GM19438 (cell line): Measurements from ENCODE around the gene PPP1R10.

Experiments used
- ATAC-seq: cut with Tn5 transposase; IDR thresholded peaks from one replicate; pipeline ENCODE4 v1.9.1; 2021; ENCODE audit warnings: low read depth; ENCODE audit not compliant: unreplicated experiment

The PPP1R10 gene

DNA sequence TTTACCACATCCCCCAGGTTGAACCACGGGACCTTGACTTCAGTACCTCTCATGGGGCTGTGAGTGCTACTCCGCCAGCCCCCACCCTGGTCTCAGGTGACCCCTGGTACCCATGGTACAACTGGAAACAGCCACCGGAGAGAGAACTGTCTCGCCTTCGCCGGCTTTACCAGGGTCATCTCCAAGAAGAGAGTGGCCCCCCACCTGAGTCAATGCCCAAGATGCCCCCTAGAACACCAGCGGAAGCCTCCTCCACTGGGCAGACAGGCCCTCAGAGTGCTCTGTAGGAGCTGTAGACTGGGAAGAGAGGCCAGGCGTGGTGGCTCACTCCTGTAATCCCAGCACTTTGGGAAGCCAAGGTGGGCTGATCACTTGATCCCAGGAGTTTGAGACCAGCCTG is 8.5 kb upstream of the PPP1R10 start:
- no peak for ATAC-seq

DNA sequence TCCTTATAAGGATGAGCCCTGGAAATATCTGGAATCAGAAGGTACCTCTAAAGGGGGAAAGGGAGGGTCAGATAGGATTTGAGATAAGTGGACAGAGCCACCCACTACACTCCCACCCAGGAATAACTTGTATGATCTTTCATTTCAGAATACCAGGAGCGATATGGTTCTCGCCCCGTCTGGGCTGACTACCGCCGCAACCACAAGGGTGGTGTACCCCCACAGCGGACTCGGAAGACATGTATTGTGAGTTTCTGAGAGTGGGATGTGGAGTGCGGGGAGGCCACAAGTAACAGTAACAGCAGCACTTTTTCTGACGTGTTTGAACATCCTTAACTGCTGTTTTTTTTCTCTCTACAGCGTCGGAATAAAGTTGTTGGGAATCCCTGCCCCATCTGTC is 2.5 kb upstream of the PPP1R10 start:
- no peak for ATAC-seq

DNA sequence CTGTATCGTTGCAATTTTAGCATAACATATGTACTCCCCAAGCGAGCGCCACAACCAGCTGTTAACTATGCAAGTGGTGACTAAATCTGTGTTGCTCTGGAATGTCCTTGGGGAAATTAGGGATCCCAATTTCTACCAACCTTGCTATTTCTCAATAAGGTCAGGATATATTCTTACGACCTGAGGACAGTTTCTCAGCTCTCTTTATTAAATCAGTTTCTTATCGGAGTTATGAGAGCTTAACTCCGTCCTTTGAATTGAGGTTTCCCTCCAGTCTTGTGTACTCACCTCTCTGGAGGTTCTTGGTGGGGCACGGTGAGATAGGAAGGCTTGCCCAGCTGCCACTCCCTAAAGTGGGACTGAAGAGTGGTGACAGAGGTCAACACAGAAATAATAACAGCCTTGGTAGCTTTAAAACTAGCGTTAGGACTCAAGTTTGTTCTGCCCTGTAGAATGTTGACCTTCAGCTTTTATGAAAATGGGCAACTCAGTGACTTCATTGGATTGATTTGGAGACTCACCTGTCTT is 1.3 kb upstream of the PPP1R10 start:
- no peak for ATAC-seq

DNA sequence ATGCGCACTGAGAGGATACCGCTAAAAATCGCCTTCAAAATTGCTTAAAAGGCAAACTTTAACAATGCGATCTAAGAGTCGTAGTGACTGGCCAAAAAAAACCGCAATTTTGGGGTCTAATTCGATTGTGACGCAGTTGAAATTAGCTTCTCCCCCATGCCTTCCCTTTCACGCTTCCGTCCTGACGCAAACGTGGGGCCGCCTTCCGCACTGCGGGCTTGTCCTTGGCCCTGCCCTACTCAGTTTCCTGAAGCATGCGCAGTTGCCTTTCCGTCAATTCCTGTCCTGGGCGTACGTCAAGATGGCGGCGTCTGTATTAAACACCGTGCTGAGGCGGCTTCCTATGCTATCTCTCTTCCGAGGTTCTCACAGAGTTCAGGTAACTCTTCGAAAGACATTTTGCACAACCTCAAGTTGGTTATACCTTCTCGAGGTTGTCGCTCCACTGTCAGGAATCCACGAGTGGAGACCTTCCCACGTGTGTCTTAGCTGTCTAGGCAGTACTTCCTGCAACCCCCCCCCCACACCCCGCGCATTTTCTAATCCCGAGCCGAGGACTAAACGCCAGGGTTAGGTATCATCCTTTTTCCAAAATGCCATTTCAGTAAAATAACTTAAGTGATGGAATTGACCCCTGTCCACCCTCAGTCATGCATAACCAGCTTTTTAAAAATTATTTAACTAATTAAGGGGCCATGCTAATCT is 674 bp upstream of the PPP1R10 start, which contains the start of gene MRPS18B:
Gene MRPS18B, plus strand, starts transcription at position 276 of the 705 bp plus-strand sequence. Its CDS starts 26 bp downstream, at position 302.
- peak; percentile 68 for ATAC-seq

DNA sequence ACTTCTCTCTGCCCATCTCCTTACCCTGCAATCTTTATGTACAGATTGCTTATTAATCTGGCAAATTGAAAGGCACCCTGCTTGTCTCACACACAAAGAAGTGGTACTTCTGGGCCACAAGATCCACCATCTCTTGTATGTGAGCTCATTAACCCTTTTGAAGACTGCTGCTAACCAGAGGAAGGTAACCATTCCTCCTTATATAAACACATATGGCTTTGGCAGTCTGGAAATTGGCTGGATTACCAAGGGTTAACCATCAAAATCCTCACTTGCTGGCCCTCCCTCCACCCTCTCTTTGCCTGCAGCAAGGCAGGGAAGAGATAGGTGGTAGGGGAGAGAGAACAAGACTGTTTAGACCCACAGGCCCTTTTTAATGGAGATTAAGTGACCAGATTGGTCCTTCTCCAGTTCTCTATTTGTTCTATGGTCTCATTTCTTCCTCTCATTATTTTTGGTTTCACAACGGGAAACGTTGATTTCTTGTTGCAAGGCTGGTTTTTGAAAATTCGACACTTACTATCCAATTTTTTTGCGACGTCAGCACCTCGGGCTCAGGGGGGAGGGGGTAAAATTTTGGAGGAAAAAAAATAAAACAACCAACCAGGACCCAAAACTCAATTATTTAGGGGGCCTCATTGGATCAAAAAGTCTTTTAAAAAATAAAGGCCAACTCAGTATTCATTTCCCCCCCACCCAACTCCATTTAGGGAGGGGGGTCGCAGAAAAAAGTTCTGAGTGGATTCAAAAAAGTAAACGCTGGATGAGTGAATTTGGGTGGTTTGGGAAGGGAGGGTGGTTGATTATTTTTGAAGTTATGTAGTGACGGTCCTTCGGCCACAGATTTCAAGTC is 859 bp downstream of the PPP1R10 start:
- ATAC-seq = no peak

DNA sequence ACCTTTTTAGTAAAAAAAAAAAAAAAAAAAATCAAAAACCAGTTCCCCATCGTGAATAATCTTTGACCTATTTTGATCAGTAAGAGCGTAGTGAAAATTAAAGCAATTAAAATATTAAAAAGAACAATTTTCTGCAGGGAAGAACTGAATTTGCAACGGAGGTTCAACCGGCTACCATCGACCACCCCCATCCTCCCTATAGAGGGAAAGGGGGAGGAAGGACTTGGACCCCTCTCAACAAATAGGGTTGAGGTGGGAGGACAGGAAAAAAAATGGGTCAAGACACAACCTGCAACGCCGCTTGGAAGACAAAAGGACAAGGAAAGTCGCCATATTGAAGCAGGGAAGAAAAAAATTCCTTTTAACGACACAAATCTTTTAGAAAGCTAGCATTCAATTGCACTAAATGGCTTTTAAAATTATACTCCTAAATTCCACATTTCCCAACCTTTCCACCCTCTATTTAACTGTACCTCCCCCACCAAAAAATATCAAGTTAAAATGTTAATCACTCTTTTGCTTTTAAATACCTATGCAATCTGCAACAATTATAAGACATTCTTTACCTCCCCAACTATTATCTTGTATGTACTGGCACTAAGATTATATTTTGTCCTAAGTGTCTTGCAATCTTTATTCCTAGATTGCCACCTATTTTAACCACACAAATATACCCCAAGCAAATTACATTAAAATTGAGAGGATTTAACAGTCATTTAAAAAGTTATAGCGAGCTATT is 1.7 kb downstream of the PPP1R10 start:
- ATAC-seq = no peak

DNA sequence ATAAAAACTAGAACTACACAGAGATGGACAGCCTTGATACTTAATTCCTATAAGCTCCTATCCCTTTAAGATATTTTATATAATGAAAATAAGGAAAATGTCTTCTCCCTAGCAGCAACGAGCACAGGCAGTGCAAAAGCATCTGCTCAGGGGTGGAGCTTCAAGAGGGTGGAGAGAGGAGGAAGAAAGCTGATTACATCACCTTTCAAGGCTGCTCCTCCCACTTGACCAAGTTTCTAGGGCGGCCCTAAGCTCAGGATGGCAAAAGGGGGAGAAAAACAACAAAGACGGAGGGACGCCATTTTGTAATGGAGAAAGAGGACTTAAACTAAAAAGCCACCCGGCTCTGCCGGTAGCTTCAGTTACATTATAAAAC is 2.2 kb downstream of the PPP1R10 start:
- ATAC-seq = peak; percentile 41

DNA sequence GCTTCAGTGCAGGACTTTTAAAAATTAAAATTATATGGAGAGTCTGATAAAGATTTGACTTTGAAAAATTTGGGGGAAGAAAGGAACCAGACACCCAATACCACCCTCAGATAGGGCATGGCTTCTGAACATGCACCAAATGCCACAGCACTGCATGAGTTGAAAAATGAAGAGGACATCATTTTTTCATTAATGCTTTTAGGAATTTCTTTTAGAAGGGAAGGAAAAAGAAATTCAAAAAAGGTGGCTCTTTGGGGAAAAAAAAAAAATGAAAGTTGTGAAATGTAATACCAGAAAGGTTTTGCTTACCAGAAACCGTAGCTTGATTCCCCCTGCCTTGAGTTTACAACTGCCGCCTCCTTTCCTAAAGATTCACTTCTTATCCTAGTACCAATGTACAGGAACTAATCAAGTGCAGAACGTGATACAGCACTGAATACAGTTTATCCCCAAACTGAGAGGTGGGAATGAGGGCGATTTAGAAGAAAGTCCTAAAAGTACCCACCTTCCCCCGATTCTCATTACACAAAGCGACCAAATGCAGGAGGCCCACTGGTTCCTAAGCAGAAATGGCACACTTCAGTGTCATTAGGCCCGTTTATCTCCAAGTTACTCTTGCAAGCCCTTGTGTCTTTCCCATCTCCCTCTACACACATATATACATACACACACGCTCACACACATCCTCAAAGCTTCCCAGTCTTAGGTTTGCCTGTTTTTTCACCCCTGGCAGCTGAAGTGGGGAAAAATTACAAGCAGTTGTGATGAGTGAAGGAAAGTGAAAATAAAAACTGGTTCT is 2.8 kb downstream of the PPP1R10 start:
- no peak for ATAC-seq

DNA sequence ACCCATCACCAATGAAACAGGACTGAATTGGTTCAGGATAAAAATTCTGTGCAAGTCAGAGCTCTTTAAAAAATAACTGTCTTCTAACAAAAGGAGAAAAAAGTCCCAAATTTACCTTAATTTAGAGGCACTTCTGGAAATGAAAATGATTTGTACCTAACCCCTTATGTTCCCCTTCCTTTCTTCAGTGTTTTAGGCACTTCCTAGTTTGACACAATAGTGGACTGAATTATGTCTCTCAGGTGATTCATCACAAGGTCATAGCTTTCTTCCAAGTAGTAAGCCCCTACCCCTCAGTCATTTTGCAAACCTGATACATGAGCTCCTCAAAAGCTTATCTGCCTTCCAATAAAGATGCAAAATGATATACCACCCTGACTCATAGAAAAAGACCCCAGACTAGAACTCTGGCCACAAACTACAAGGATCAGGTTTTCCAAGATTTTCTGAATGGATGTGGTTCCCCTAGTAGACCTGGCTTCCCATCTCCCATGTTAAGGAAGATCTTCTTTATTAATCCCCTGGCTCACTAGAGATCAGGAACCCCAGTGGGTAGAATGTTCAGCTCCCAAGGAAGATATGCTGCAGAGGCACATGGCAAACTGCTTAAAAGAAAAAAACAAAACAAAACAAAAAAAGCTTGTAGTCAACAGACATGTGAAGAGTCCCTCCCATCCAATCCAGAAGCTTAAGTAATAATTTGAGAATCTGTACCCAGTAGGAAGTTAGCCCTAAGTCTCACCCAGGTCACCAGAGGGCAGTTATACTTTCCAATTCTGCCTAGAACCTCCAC is 3.6 kb downstream of the PPP1R10 start:
- no peak for ATAC-seq

DNA sequence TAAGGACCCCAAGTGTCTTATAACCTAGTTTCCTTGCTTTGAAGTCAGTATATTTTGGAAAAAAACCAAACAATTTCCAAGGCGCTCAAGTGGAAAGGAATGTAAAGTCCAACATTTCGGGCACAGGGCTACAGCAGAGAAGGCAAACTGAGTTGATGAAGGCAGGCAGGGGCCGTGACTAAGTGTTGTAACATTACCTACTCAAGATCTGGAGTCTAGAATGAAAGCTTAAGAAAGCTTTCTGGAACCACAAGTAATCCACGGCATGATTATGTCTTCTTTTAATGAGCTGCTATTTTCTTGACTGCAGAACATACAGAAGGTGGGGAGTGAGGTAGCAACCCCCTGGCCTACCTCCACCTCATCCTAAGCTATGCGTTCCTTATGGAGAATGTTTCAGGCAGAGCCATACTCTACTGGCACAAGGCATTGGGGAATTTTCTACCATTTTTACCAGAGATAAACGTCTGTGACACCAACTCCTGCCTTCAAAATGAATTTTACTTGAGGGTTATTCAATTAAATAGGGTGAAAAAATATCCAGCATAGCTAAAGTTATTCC is 4.3 kb downstream of the PPP1R10 start:
- ATAC-seq = no peak

DNA sequence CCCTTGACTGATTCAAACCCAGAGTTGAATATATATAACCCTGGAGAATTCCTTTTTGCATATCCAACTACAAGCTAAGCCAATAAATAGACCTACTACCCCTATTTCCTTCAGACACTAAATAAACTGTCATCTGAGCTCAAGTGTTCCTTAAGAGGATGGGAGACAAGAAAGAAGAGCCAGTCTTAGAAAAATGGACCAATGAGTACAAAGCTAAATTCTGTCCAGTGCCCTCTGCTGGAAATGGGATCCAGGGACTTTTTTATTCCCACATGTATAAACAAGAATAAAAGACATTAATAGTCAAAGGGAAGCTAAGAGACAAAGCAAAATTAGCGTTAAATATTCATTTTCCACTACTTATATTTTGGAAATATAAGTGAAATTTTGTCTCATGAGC is 4.8 kb downstream of the PPP1R10 start:
- no peak for ATAC-seq

DNA sequence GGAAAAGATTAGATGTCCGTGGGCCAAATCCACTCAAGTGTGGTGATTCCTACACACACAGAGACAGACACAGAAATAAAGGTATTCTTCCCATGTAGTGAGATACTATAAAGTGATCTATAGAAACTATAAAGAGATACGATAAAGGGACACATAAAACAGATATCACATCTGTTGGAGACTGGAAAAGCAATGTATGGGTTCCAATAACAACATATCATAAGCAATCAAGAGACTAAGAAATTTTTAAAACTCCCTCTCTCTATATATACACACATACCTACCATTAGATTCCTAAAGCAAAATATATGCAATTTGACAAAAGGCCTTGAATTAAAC is 5.2 kb downstream of the PPP1R10 start:
- ATAC-seq = no peak

DNA sequence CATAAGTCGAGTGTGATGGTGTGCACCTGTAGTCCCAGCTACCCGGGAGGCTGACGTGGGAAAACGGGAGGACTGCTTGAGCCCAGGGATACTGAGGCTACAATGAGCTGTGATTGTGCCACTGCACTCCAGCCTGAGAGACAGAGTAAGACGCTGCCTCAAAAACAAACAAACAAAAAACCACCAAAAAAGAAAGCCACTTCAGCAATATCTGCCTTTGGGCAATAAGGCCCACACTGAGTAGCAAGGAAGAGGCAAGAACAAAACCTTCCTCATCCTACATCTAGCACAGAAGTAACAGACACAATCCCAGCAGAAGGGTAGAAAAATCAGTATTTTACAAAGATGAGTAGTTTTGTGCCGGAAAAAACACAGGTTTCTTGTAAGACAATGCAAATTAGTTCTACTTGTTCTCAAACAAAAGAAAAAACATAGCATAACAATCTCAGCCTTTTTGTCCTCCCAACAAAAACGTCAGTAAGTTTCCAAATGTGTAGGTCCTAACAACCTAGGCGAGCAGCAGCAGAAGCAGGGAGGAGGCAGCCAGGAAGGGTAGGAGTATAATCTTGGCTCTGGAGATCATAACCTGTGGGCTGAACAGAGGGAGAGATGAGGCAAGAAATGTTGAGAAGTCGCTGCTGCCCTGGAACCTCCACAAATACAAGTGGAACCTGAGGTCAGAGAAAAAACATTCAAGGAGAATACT is 5.7 kb downstream of the PPP1R10 start:
- ATAC-seq = no peak

DNA sequence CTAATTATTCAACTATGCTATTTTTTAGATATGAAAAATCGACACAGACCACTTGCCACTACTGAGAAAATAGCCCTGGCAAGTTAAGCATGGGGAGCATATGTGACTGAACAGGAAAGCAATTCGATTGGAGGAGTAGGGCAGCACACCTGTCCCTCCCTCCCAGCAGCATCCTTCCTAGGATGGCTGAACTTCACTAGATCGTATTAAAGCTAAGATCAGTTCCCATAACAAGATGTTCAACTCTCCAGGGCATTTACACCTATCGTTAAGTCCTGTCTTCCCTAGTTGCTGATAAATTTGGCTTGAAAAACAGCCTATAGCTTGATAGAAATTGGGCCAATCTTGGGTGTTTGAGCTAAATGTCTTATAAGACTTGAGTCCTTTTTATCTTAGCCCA is 7.0 kb downstream of the PPP1R10 start:
- ATAC-seq = no peak

DNA sequence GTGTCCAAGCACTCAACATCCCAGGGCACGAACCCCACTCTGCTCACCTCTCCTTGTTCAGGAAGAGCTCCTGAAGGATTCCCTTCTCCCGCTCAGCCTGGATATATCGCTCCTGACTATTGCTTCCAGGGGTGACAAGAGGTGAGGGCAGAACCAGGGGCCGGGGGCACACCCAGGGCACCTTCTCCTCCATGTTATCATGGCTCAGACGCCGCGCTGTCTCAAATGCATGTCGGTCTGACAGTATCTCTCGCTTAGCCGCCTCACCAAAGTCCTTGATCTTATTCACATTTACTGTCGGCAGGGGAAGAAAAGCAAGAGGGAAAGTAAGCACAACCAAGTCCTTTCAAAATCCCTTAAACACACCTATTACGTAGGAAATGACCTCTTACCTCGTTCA is 13.1 kb downstream of the PPP1R10 start:
- no peak for ATAC-seq

DNA sequence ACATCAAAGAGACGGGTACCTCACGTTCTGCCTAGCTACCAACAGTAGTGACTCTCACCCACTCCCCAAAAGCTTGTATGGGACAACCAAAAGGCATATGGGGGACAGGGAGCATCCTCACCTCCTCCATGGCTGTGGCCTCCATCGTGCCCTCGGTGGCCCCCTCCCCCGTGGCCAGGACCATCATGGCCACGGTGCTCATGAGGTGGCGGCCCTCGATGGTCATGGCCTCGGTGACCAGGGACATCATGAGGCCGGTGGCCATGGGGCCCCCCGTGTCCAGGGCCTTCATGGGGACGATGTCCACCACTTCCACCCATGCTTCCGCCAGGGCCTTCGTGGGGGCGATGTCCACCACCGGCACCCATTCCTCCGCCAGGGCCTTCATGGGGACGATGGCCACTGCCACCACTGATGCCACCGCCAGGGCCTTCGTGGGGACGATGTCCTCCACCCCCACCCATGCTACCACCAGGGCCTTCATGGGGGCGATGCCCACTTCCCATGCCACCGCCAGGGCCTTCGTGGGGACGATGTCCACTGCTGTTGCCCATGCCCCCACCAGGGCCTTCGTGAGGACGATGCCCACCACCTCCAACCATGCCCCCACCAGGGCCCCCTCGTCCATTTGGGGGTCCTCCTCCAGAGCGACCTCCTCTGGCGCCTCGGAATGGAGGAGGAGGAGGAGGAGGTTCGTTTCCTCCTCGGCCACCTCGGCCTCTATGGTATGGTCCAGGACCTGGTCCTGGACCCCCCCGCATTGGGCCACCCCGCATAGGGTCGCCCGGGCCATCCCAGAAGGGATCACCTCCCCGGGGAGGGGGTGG is 15.0 kb downstream of the PPP1R10 start:
- ATAC-seq = no peak

DNA sequence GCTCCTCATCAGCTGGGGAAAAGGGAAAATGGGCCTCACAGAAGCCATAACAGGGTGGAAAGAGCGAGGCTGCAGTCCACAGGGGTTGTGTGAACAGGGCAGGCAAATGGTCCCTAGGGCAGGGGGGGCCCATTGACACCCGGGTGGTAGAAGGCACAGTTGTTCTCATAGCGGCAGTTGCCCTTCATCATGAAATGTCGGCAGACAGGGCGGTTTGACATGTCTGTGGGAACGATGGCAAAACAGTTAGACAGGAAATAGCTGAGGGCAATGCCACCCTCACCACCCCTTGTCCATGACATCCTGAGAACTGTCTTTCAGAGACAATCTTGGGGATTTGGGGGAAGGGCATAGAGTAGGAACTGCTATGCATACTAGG is 15.6 kb downstream of the PPP1R10 start:
- ATAC-seq = no peak

DNA sequence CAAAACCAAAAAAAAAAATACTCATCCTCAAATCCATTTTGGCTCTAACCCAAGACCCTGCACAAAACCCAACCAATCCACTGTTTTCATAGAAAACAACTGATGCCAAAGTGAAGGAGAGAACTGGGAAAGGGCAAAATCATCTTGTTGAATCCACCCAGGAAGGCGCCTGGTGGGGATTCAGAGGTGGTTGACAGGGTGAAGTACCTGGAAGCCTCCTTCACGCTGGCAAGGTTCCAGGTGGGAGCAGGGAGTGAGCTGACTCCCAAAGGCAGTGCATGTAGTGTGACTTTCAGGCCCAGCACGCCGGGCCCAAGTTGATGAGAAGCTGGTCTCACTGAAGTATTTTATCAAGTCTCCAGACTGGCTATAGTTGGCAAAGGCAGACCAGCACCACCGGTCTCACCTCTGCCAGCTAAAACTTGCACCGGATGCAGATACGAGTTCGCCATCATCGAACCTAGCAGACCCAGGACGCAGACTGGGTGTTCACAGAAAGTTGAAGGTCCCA is 16.5 kb downstream of the PPP1R10 start:
- ATAC-seq = no peak
